ENCODE data around the gene ABCB9.

GRCh38 chr12:122981036-122981471 lies 14.8 kb upstream of the ABCB9 start:
- TF ChIP-seq CTCF (IDR thresholded peaks at IDR 0.05) (no peak), EZH2 (IDR thresholded peaks at IDR 0.05; ENCODE audit: borderline replicate concordance, insufficient read depth, low read depth, low read length, poor library complexity, severe bottlenecking) (no peak)

All from B cell (primary cell).